CD4-positive, alpha-beta T cell treated with Interleukin-15 for 4 hours (primary cell): ENCODE data around the gene ADGRB2.

Experiments used
- DNase-seq: peaks from one replicate; pipeline ENCODE4 v3.0.0-alpha.2; 2020; ENCODE audit warnings: low spot score

ADGRB2 gene

DNA sequence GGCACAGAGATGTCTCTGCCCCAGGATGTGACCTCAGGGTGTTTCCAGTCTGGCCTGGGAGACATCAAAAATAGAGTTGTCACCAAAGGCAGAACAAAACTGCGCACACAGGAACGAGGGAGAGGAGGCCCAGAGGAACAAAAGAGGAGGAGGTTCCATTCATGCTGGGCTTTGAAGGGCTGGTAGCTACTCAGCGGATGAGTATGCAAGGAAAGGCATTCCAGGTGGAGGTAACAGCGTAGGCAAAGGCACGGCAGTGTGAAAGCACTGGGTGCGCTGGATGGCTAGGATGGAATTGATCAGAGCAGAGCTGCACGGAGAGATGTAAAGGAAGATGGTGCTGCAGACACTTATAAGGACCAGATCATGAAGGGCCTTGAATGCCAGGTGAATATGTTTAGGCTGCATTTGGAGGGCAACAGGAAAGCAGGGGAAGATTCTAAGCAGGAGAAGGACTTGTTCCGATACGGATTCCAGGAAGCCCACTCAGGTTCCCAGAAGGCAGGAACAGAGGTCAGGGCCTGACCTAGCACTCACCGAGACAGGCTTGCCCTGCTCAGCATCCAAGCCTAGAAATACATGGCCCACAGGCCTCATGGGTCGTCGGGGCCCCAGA is 66.7 kb downstream of the ADGRB2 start:
- DNase-seq, result no peak

DNA sequence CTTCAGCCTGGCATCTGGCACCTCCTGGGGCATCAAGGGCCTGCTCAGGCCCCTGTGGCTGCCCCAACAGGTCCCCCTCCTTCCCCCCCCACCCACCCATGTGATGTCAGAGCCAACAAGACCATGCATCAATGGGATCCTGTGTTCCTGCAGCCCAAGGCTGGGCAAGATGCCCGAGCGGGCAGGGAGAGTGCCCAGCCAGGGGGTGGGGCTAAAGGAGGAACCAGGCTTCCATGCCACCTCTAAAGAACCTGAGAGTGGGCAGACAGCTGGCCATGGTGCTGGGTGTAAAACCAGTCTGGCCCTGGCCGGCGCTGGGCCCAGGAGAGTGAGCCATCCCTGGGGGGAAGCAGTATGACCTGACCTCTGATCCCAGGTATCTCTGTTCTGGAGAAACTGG is 67.9 kb downstream of the ADGRB2 start:
- DNase-seq, result no peak

DNA sequence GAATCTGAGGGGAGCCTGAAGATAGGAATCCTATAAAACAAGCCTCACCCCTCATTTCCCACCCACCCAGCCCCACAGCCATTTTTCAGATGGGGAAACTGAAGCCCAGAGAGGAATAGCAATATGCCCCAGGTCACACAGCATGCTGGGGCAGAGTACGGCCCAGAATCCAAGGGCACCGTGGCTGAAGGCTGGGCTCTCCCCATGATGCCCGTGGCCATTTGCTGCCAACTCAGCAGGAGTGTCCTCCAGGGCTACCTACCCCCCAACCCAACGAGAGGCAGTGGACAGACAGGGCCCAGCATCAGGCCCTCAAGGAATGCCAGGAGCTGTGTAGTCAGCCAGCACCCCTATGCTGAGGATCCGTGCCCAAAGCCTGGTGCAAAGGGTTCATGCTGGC is 68.8 kb downstream of the ADGRB2 start:
- no peak for DNase-seq

DNA sequence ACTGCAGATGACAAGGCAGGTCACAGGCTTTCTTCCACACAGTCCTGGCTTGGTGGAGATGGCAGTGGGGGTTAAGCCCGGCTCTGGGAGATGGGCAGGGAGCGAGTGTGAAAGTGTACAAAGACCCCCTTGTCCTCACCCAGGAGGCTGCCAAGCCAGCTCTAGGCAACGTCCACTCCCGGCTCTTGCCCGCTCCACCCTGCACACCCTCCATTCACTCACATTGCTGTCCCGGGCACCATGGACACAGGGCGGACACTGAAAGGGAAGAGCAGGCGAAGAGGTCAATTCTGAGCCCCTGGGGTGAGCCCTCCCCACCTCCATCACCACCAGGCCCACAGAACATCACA is 69.2 kb downstream of the ADGRB2 start:
- no peak for DNase-seq

DNA sequence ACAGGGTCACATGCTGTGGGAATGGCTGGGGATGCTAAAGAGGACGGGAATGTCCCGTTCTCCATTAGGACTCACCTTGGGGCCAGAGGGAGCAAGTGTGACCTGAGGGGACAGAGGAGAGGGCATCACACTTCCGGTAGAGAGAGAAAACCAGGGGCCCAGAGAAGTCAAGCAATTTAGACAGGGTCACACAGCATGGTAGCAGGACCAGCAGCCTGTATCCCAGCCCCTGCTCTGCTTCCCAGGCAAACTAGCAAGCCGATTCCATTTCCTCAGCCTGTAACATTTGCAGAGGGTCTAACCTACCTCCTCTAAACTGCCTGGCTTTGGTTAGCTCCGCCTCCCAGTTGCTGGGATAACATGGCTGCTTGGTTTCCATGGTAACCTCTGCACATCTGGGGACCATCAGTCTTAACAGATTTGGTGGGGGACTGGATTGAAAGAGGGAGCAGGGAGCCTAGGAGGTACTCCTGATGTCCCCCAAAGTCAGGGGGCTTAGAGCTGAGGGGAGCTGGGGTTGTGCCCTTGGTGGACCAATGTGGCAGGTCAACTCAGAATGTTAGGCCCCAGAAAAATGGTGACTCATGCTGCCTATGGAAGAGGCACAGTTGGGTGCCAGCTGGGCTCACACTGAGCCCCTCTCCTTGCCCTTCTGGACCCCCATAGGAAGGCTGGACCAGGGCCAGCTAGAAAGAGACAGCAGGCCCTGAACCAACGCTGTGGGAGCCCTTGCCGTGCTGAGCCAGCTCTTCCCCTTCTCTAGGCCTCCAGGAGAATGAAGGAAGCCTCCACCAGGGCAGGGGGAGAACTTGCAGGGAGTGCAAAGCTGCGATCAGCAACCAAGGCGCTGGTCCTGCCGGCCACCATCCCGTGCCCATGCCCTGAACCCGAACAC is 69.8 kb downstream of the ADGRB2 start:
- DNase-seq, result no peak

DNA sequence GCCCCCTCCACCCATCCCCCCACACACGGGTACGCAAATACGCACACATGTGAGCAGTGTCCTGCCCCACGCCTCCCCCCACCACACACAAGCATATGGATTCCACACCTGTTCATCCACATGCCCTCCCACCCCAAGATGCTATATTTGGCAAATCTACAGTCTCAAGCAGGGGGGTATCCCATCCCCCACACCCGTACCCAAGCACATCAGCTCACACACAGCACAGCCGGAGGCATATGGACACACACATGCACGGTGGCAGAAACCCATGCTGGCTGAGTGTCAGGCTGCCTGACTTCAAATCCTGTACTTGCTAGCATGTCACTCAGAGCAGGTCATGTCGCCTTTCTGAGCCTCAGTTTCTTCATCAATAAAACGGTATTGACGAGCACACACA is 70.9 kb downstream of the ADGRB2 start:
- no peak for DNase-seq

DNA sequence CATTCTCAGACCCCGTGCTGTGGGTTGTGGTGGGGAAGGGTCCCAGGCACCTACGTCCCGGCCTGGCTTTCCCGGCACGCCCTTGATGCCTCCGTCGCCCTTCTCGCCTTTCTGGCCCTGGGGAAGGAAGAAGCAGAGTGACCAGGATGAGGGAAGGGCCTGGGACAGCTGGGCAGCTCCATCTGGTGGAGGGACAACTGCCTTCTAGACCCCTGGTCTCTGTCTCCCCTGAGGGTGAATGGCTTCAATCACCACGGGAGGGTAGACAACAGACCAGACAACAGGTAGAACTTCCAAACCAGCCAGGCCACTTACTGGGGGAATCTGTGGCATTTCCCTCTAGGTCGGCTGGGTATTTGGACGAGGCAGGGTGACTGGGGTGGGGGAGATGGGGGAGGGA is 72.2 kb downstream of the ADGRB2 start:
- no peak for DNase-seq

DNA sequence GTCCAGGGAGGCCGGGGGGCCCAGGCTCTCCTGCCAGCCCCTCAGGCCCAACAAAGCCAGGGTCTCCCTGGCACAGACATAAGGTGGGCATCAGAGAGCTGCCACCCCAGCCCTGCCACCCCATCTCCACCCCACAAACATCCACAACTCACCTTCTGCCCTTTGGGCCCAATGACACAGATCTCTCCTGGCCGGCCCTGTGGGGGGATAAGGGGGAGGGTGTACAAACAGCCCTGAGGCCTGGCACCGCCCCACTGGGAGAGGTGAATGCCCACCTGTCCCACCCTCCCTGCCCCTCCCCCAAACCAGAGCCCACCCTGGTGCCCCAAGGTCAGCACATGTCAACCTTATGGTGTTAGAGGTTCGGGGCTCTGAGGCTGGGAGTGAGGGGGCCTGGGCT is 72.7 kb downstream of the ADGRB2 start:
- no peak for DNase-seq

DNA sequence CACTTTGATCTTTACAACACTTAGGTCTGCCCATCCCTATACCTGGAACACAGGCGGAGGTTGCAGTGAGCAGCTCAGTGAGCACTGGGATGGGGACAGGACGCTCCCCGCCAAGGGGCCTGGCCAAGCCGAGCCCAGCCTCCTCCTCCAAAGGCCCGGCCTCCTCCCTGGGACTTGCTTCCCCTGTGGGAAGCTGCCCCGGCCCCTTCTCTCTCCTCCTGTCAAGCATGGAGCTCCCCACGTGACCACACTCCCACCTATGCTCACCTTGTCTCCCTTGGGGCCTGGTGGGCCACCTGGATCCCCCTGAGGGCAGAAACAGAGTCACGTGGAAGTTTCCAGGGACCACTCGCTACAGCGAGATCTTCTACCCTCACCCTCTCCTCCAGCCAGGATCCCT is 73.2 kb downstream of the ADGRB2 start:
- no peak for DNase-seq

DNA sequence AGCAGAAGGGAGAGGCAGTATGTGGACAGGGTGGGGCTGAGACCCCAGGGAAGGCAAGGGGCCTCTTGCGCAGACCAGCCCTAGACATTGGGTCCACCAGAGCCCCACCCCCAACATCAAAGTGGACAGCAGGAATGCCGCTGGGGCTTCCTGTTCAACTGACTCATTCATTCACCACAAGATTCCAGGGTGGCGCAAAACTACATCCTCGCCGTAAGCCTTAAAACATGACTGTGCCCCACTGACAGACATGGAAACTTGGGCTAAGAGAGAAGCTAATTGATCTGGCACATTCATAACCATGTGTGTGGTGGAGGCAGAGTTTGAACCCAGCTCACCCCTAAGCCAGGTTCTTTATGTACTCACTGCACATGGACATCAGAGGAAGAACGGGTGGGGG is 74.3 kb downstream of the ADGRB2 start:
- DNase-seq, result no peak

DNA sequence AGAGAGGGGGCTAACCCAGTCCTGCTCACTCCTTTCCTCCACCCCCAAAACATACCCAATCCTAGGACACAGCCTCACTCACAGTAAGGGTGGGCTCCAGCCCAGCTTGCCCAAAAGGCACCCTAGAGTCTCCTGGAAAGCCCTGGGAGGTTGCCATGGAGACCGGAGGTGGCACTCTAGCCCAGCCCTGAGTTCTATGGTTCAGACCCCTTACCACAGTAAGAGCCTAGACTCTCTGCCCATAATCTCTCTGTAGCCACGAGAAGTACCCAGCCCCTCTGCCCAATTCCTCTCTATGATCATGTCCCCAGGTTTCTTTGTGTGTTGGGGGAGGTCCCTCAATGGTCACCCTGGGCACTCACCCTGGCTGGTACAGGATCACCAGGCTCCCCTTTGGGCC is 74.8 kb downstream of the ADGRB2 start:
- no peak for DNase-seq

DNA sequence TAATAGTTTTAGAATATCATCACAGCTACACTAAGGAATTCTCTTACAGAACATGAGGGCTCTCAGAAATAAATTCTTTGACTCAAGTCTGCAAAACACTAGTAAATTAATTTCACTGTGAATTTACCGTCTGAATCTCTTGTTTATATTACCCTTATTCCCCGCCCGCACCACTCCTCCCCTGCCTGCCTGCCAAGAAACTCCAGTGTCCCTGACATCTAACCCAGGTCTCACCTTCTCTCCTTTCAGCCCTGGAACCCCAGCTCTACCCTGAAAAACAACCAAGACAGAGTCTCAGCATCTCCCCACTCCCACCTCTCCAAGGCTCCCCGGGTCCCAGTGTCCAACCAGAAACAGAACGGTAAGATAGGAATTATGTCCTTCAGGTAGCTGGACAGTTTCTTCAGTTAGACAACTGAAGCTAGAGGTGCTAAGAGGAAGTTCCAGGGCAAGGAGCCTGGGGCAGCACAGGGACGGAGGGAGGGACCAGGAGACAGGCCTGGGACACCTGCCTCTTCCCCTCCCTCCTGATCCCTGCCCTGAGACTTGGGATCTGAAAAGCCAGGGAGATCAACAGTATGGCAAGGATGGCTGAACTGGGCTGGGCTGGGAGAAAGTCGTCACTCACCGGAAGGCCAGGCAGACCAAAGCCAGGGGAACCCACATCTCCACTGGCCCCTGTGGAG is 75.8 kb downstream of the ADGRB2 start:
- no peak for DNase-seq

DNA sequence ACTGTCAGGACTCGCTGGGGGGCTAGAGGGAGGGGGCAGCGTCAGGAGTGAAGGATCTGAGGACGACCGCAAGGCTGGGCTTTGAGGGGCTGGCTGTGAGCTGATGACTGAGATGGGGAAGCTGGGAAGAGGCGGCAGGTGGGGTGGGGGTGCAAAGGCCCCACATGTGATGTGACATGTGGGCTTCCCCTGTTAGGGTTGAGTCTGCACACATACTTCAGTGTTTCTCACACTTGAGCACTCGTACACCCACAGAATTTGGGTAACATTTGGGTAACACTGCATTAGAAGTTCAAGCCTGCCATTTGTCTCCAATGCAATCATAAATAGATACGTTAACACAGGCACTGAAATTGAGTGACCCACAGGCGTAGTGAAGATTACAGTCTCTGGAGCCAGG is 76.5 kb downstream of the ADGRB2 start:
- no peak for DNase-seq

DNA sequence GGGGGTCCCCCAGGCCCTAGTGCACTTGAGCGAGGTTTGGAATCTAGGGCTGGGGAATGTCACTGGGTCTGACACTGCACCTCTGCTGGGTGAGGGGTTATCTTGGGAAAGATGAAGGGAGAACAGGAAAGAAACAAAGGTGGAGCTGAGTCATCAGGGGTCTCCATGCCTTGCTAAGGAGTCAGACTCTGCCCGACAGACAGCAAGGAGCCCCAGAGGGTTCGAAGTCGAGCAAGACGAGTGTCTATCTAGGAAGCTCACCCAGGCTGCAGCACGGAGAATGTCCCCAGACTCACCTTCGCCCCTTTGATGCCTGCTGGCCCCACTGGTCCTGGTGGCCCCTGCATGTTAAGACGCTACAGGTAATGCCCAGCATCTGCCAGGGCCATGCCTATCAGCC is 78.3 kb downstream of the ADGRB2 start:
- DNase-seq, result no peak

DNA sequence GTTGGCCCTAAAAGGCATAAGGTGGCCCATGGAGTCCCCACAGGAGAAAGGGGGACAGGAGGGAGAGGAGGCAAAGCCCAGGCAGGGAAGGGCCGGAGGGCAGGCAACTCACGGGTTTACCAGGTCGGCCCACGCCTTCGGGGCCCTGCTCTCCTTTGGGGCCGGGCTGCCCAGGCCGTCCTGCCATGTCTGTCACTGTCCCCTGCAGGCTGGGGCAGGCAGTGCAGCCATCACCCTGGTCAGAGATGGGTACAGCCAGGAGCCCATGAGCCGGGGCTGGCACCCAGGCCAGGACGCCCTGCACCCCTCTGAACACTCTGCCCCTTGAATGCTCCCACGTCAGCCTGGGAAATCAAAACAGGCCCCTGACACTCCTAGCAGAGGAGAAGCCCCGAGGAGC is 80.1 kb downstream of the ADGRB2 start:
- no peak for DNase-seq

DNA sequence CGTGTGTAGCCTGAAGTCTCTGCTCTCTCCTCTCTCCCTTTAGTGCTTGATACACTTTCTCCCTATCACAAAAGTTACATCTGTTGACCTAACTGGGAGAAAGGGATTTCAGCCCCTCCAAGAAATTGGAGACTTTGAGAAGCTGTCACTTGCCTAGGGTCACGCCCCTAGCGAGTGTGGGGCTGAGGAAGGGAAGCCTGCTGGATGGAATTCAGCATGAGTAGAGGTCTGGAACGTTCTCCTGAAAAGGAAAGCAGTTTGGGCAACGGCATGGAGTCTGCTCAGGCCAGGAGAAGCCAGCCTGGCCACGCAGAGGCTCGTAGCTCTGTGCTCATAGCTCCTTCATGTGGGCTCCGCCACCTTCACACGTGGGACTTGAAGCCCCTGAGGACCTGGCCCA is 82.7 kb downstream of the ADGRB2 start:
- no peak for DNase-seq

DNA sequence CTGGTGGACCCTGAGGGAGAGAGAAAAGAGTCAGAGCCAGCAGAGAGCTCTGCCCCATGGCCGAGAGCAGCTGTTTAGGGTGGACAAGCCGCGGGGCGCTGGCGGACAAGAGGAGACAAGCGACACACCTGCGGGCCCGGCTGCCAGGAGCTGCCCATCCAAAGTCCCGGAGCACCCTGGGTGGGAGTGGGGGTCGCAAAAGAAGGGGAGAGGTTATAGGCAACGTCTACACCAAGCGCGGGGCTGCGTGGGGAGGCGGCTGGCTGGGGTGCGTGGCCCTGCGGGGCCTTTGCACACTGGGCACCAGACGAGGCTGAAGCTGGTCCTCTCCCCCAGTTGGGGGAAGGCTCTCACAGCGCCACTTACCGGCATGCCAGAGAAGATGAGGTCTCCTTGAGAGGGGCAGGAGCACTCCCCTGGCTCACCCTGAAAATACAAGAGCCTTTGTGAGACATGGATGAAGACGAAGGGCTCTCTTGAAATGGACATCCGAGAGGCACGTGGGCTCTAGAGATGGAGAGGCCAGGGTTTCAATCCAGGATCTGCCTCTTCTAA is 84.4 kb downstream of the ADGRB2 start:
- DNase-seq, result no peak

DNA sequence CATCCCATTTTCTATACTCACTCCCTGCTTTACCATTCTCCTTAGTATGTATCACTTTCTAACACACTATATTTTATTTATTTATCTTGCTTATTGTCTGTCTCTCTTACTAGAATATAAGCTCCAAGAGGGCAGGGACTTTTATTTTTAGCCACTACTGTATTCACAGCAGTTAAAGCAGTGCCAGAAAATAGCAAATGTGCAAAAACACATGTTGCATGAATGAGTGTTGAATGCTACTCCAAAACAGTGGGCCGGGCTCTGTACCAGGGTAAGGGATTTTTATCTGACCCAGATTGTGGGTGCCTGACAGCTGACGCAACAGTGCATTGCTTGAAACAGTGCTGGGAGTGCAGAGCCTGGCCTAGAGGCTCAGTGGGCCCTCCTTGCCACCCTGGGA is 85.0 kb downstream of the ADGRB2 start:
- no peak for DNase-seq

DNA sequence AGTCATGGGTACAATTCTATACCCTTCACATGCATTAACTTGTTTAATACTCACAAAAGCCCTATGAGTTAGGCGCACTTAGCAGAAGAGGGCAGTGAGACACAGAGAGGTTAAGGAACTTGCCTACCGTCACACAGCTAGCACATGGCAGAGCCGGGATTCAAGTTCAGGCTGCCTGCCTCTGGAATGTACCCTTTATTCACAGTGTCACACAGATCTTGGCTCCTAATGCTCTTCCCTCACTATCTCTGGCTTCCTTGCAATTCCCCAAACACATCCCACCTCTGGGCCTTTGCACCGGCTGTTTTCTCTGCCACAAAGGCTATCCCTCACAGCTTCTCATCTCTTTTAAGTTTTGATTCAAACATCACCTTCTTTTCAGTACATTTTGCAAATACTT is 85.5 kb downstream of the ADGRB2 start:
- DNase-seq, result no peak

DNA sequence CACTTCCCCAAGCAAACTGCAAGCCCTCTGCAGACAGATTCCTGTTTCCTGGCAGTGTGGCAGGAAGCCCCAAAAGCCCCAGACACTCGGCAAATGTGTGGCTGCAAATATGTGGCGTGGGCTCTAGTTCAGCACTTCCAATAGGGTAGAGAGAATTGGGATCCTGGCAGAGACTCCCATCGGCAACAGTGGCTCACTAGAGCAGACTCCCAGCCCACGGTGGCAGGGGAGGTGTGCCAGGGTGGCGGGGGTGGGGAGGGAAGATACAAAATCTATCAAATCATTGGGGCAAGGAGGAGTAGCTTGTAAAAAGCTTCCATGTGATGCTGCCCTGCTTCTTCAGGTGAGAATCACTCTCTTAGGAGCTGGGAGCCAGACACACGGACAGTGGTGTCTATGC is 86.2 kb downstream of the ADGRB2 start:
- no peak for DNase-seq

DNA sequence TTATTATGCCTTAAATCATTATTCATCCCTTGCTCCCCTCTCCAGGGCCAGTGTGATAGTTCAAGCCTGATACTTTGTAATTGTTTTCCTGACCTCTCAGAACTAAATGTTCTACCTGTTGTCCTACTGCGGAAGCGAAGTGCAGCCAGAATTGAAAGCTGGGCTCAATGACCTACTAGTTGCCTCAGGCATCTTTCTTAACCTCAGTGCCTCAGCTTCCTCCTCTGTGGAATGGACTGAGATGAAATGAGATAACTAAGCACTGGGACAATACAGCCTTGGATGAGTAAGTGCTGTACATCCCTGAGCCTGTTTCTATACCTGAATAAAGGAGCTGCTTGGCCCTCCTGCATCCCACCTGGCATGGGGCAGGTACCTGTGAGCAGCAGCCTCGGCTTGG is 86.7 kb downstream of the ADGRB2 start:
- no peak for DNase-seq
